ENCODE results near the gene GINS3.
"Not testable (repeated sequence)": the region's sequence is repeated elsewhere in the genome, so short reads cannot be mapped to it uniquely, and the experiment has no call there.

GINS3 gene

DNA sequence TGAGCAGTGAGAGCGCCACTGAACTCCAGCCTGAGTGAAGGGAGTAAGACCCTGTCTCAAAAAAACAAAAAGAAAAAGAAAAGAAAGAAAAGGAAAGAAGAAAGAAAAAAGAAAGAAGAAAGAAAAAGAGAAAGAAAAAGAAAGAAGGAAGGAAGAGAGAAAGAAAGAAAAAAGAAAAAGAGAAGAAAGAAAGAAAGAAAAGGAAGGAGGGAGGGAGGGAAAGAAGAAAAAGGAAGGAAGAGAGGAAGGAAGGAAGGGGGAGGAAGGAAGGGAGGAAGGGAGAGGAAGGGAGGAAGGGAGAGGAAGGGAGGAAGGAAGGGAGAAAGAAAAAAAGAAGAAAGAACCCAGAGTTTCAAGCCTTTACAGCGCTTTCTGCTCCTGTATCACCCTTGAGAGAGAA lies 19.1 kb downstream of the GINS3 start:
- Mint-ChIP-seq H3K27me3 (peaks cover 11% of the 10 kb centered on the region), H3K9me3 (no peaks in the 10 kb centered on the region), H3K4me1 (no peaks in the 10 kb centered on the region), H3K4me3 (no peak overlapping the region), H3K27ac (no peak overlapping the region), H3K36me3 (no peaks in the 10 kb centered on the region)
- CTCF ChIA-PET, result no interaction called here
- DNase-seq, result no peak

DNA sequence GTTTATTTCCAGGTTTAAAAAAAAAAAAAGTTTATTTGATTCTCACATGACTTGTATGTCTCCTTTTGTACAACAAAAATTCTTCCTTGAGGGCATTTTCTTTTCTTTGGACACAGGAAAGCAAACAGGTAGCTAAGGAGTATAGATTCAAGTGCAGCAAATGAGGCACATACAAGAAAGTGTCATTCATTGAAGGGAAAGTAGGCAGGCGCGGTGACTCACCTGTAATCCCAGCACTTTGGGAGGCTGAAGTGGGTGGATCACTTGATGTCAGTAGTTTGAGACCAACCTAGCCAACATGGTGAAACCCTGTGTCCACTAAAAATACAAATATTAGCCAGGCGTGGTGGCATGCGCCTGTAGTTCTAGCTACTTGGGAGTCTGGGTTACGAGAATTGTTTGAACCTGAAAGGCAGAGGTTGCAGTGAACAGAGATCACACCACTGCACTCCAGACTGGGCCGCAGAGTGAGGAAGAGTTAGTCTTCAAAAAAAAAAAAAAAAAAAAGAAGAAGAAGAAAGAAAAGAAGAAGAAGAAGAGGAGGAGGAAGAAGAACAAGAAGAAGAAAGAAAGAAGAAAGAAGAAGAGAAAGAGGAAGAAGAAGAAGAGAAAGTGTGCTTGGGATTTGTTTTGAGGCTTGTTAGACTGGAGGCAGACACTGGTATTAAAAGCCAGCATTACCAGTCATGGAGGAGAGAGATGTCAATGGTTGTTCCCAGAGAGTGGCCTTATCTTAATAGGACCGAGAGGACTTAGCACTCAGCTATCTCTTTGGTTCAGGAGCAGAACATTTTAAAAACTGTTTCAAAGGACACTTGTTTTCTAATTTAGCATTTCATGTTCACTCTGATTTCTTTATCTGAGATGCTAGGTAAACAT lies 19.7 kb downstream of the GINS3 start:
- CTCF ChIA-PET, result no interaction called here

DNA sequence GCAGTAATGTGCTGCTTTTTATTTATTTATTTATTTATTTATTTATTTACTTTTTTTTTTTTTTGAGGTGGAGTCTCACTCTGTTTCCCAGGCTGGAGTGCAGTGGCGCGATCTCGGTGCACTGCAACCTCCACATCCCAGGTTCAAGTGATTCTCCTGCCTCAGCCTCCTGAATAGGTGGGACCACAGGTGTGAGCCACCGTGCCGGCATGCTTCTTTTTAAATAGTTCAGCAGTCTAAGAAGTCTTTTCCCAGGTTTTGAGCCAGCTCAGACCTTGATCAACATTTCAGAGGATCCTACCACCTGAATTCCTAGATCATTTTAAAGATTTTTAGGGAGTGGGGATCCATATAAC lies 20.3 kb downstream of the GINS3 start:
- H3K9me3 Mint-ChIP-seq, H3K4me1 Mint-ChIP-seq, DNase-seq, CTCF ChIA-PET, H3K27ac Mint-ChIP-seq, H3K4me3 Mint-ChIP-seq, H3K36me3 Mint-ChIP-seq: not testable (repeated sequence)
- peaks cover 11% of the 10 kb centered on the region for H3K27me3 Mint-ChIP-seq

More for the DNA sequence above, 19.7 kb downstream of the GINS3 start:
- no peak overlapping the region for H3K4me3 Mint-ChIP-seq
- peaks cover 11% of the 10 kb centered on the region for H3K27me3 Mint-ChIP-seq
- H3K27ac Mint-ChIP-seq, result no peak overlapping the region
- H3K4me1 Mint-ChIP-seq, result no peaks in the 10 kb centered on the region
- no peak for DNase-seq
- H3K9me3 Mint-ChIP-seq, result no peaks in the 10 kb centered on the region
- no peaks in the 10 kb centered on the region for H3K36me3 Mint-ChIP-seq

DNA sequence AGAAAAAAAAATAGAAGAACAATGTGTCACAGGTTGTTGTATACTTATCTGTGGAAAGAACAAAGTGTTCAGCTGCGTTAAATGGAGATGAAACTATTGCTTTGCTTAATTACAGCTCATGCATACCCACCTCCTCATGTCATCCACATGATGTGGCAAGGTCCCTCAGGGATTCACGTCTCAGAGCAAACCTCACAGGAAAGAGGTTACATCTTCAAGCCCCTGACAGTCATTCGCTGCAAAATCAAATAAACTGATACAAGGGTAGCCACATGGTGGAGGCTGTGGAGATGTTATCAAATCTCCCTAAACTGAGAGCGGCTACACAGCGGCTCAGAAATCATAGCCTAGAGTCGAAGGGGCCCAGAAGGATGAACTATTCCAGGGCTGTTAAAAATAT lies 21.1 kb downstream of the GINS3 start:
- Mint-ChIP-seq H3K27me3 (peaks cover 12% of the 10 kb centered on the region), H3K4me3 (no peak overlapping the region), H3K27ac (no peak overlapping the region), H3K9me3 (no peaks in the 10 kb centered on the region), H3K36me3 (no peaks in the 10 kb centered on the region), H3K4me1 (no peaks in the 10 kb centered on the region)
- no peak for DNase-seq
- CTCF ChIA-PET, result interaction anchor here (0.5 kb wide), 1 partner anchor 143 kb away, joined by 4 read pairs; no protein-coding TSS in a partner anchor

DNA sequence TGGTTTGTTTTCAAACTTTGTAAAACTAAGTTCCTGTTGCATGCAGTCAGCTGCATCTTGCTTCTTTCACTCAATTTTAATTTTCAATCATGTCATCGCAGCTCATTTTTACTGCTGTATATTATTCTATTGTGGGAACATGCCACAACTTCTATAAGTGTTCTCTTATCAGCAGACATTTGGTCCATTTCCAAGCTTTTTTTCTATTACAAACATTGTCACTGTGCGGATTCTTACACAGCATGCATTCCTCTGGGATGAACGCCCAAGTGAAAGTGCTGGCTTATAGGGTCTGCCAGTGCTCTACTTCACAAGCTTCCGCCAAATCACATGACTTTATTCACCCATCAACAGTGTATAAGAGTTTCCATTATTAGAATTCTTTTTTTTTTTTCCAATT lies 22.7 kb downstream of the GINS3 start:
- H3K27ac Mint-ChIP-seq, result no peak overlapping the region
- no peaks in the 10 kb centered on the region for H3K9me3 Mint-ChIP-seq
- peaks cover 15% of the 10 kb centered on the region for H3K27me3 Mint-ChIP-seq
- no peak overlapping the region for H3K4me3 Mint-ChIP-seq
- no peak for DNase-seq
- CTCF ChIA-PET, result no interaction called here
- no peaks in the 10 kb centered on the region for H3K36me3 Mint-ChIP-seq
- H3K4me1 Mint-ChIP-seq, result no peaks in the 10 kb centered on the region

DNA sequence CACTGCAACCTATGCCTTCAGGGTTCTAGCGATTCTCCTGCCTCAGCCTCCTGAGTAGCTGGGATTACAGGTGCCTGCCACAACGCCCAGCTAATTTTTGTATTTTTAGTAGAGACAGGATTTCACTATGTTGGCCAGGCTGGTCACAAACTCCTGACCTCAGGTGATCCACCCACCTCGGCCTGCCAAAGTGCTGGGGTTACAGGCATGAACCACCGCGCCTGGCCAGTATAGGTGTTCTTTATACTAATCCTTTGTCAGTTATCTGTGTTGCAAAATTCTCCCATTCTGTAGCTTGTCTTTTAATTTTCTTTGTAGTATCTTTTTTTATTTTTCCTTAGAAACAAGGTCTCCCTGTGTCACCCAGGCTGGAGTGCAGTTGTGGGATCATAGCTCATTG lies 23.7 kb downstream of the GINS3 start:
- H3K36me3 Mint-ChIP-seq, CTCF ChIA-PET, H3K4me3 Mint-ChIP-seq, H3K9me3 Mint-ChIP-seq, DNase-seq, H3K4me1 Mint-ChIP-seq, H3K27ac Mint-ChIP-seq: not testable (repeated sequence)
- H3K27me3 Mint-ChIP-seq, result peaks cover 15% of the 10 kb centered on the region

DNA sequence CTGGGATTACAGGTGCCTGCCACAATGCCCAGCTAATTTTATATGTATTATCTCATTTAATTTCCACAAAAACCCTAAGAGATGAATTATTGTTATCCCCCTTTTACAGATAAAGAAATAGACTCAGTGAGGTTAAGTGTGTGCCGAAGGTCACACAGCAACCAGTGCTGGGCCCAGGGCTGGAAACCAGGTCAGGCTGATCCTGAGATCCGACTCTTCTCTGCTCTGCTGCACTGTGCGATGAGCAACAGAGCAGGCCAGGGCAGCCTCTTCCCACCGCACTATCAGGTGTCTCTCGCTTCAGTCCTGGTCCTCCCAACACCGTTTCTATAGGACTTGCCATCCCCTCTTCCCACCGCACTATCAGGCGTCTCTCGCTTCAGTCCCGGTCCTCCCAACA lies 24.8 kb downstream of the GINS3 start:
- H3K27me3 Mint-ChIP-seq, result peaks cover 7% of the 10 kb centered on the region

DNA sequence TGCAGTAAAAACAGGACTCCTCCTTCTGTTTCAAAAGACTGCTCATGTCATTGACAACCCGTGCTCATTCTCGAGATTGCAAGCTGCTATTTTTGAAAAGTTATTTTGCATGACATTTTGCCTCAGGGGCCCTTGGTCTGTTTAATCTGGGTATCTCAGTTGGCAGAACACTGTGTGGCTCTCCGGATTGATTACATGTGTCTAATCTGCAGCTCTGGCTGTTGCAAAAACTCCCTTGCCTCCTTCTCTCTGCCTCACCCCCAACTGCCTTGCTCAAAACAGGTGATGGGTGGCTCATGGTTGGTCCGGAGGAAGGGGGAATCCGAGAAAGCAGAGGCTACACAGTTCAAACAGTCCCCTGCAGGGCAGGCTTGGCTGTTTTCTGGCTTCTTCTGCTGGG lies 25.3 kb downstream of the GINS3 start:
- H3K27me3 Mint-ChIP-seq, result peaks cover 5% of the 10 kb centered on the region
- no peaks in the 10 kb centered on the region for H3K9me3 Mint-ChIP-seq
- no peak overlapping the region for H3K4me3 Mint-ChIP-seq
- no peaks in the 10 kb centered on the region for H3K36me3 Mint-ChIP-seq
- DNase-seq, result no peak
- CTCF ChIA-PET, result interaction anchor here (1.2 kb wide), 1 partner anchor 37 kb away, joined by 3 read pairs; no protein-coding TSS in a partner anchor
- H3K27ac Mint-ChIP-seq, result no peak overlapping the region
- H3K4me1 Mint-ChIP-seq, result no peaks in the 10 kb centered on the region

More for the DNA sequence above, 24.8 kb downstream of the GINS3 start:
- no peak for DNase-seq
- no peak overlapping the region for H3K27ac Mint-ChIP-seq
- H3K4me3 Mint-ChIP-seq, result no peak overlapping the region
- H3K36me3 Mint-ChIP-seq, result no peaks in the 10 kb centered on the region
- CTCF ChIA-PET, result no interaction called here
- no peaks in the 10 kb centered on the region for H3K9me3 Mint-ChIP-seq
- no peaks in the 10 kb centered on the region for H3K4me1 Mint-ChIP-seq

DNA sequence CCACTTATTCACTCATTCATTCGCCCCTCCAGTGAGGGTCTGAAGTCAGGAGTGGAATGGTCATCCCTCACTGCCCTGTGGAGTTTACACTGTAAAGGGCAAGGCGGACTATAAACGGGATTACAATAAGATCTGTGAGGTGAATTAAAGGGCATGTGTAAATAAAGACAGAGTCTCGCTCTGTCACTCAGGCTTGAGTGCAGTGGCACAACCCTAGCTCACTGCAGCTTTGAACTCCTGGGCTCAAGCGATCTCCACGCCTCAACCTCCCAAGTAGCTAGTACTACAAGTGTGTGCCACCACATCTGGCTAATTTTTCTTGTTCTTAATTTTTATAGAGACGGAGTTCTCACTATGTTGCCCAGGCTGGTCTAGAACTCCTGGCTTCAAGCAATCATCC lies 25.8 kb downstream of the GINS3 start:
- Mint-ChIP-seq H3K27ac (no peak overlapping the region), H3K36me3 (no peaks in the 10 kb centered on the region), H3K27me3 (peaks cover 5% of the 10 kb centered on the region), H3K4me3 (no peak overlapping the region), H3K9me3 (no peaks in the 10 kb centered on the region), H3K4me1 (no peaks in the 10 kb centered on the region)
- CTCF ChIA-PET, result interaction anchor here (1.2 kb wide), 1 partner anchor 37 kb away, joined by 3 read pairs; no protein-coding TSS in a partner anchor
- DNase-seq, result no peak

DNA sequence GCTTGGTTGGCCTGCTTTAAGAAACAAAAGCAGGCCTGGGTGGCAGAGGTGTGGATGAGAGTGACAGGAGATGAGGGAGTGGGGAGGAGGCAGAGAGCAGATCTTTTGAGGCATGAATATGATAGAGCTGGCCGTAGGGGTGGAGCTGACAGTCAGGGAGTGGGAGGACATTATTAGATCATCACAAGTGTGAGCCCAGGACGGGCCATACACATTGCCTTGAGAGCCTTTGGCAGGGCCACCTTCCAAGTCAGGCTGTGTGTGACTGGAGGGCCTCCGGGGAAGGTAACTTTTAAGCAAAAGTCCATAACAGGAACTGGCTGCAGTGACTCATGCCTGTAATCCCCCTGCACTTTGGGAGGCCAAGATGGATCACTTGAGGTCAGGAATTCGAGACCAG lies 26.3 kb downstream of the GINS3 start:
- Mint-ChIP-seq H3K9me3 (no peaks in the 10 kb centered on the region), H3K27ac (no peak overlapping the region), H3K36me3 (no peaks in the 10 kb centered on the region), H3K4me1 (no peaks in the 10 kb centered on the region), H3K4me3 (no peak overlapping the region), H3K27me3 (peaks cover 5% of the 10 kb centered on the region)
- no peak for DNase-seq
- CTCF ChIA-PET, result interaction anchor here (1.2 kb wide), 1 partner anchor 36 kb away, joined by 3 read pairs; no protein-coding TSS in a partner anchor

DNA sequence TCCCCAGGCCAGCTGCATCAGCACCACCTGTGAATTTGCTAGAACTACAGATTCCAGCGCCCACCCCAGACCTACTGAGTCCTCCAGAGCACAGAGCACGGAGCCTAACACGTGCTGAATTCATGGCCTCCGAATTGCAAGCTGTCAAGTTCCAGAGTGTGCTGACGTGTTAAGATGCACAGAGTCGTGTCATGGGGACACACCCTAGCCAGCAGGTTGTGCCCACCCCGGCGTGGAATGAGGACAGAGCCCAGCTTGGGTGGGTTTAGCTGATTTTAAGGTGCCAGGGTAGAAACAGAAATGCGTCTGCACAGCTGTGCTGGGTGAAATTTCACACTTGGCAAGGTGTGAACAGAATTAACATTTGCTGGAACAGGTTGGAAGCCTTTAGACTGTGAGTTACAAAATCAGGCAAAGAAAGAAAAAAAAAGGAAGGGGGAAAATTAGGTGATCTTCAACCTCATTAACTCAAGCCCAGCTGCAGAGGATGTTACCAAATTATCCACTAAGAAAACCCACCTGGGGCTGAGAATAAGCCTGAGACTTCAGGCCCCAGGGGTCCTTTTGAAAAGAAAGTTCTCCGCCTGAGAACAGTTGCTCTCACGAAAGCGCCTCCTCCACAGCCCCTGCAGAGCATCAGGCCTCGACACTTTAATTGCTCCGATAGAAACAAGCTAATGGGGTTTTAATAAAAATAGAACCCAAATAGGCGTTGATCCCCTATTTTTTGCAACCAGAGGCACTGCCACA lies 27.1 kb downstream of the GINS3 start:
- H3K27ac Mint-ChIP-seq, result no peak overlapping the region
- no peaks in the 10 kb centered on the region for H3K9me3 Mint-ChIP-seq
- no peaks in the 10 kb centered on the region for H3K4me1 Mint-ChIP-seq
- H3K36me3 Mint-ChIP-seq, result no peaks in the 10 kb centered on the region
- H3K27me3 Mint-ChIP-seq, result peaks cover 11% of the 10 kb centered on the region
- no peak overlapping the region for H3K4me3 Mint-ChIP-seq
- CTCF ChIA-PET, result no interaction called here
- DNase-seq, result no peak

DNA sequence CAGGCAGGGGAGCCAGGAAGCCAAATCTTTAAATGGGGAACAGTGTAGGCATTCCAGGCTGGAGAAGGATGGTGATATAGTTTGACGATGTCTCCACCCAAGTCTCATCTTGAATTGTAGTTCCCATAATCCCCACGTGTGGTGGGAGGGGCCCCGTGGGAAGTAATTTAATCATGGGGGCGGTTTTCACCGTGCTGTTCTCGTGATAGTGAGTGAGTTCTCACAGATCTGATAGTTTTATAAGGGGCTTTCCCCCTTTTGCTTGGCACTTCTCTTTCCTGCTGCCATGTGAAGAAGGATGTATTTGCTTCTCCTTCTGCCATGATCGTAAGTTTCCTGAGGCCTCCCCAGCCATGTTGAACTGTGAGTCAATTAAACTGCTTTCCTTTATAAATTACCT lies 28.8 kb downstream of the GINS3 start:
- H3K27ac Mint-ChIP-seq, result no peak overlapping the region
- H3K4me1 Mint-ChIP-seq, result peaks cover 12% of the 10 kb centered on the region
- no peaks in the 10 kb centered on the region for H3K9me3 Mint-ChIP-seq
- H3K27me3 Mint-ChIP-seq, result peaks cover 21% of the 10 kb centered on the region
- H3K4me3 Mint-ChIP-seq, result no peak overlapping the region
- CTCF ChIA-PET, result no interaction called here
- DNase-seq, result no peak
- no peaks in the 10 kb centered on the region for H3K36me3 Mint-ChIP-seq

DNA sequence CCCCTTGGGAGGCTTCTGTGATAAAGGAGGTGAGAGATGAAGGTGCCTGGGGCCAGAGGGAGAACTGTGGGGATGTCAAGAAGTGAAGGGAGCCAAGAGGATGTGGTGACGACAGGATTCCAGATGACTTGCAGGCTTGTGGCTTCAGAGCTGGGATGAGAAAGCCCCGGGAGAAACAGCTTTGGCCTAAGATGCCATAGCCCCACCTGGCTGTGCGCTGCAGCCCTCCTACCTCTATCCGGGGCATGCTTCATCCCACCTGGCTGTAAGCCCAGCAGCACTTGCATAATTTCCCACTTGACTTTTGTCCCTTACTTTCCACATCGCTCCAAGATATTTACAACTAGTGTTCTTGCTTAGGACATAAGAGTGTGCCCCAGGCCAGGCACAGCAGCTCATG lies 29.3 kb downstream of the GINS3 start:
- H3K4me1 Mint-ChIP-seq, result peaks cover 17% of the 10 kb centered on the region
- H3K27ac Mint-ChIP-seq, result no peak overlapping the region
- no peaks in the 10 kb centered on the region for H3K36me3 Mint-ChIP-seq
- no peaks in the 10 kb centered on the region for H3K9me3 Mint-ChIP-seq
- DNase-seq, result no peak
- CTCF ChIA-PET, result no interaction called here
- no peak overlapping the region for H3K4me3 Mint-ChIP-seq
- H3K27me3 Mint-ChIP-seq, result peaks cover 26% of the 10 kb centered on the region

DNA sequence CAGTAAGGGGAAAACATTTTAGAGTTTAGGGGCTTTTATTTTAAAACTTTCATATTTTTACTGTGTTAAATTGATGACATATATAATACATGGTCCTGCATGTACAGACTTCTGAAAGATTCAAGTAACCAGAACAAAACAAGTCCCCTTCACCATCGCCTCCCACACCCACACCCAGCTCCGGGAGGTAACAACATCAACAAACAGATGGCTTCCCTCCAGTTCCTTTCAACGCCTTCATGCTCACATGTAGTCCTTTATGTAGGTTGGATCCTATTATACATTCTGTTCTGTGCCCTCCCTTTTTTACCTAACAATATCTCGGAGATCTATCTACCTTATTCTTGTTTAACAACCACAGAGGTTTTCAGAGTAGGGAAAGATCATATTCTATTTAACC lies 30.5 kb downstream of the GINS3 start:
- Mint-ChIP-seq H3K4me1 (peaks cover 24% of the 10 kb centered on the region), H3K9me3 (no peaks in the 10 kb centered on the region), H3K4me3 (no peak overlapping the region), H3K27me3 (peaks cover 34% of the 10 kb centered on the region), H3K36me3 (no peaks in the 10 kb centered on the region), H3K27ac (no peak overlapping the region)
- CTCF ChIA-PET, result no interaction called here
- no peak for DNase-seq

DNA sequence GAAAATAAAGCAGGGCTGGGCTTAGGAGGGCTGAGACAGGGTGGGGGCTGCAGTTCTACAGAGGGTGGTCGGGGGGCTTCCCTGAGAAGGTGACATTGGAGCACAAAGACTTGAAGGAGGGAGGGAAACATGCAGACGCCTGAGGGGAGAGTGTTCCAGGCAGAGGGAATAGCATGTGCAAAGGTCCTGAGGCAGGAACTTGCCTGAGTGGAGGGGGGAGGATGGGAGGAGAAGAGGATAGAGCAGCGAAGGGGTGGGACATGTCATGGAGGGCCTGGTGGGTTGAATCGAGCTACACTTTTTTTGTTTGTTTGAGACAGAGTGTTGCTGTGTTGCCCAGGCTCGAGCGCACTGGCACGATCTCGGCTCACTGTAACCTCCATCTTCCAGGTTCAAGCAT lies 33.0 kb downstream of the GINS3 start:
- H3K9me3 Mint-ChIP-seq, result no peaks in the 10 kb centered on the region

More for the DNA sequence above, 33.0 kb downstream of the GINS3 start:
- H3K4me3 Mint-ChIP-seq, result no peak overlapping the region
- no peaks in the 10 kb centered on the region for H3K36me3 Mint-ChIP-seq
- H3K4me1 Mint-ChIP-seq, result peaks cover 24% of the 10 kb centered on the region
- H3K27me3 Mint-ChIP-seq, result peaks cover 41% of the 10 kb centered on the region
- H3K27ac Mint-ChIP-seq, result no peak overlapping the region
- no peak for DNase-seq
- CTCF ChIA-PET, result interaction anchor here (1.4 kb wide), 1 partner anchor 89 kb away, joined by 5 read pairs; no protein-coding TSS in a partner anchor

Data from activated naive CD4-positive, alpha-beta T cell treated with anti-CD3 and anti-CD28 coated beads, Interleukin-2, amount 10 ng/mL, durations not matched to agents 7 days and 5 days (primary cell).